K562 (cell line): Measurements from ENCODE around the gene LRRC4. TPM values are rescaled to one million over a fixed set of nuclear protein-coding genes. Genes with fewer than 3 reads are reported as not detected.

ENCODE experiments used
- BHLHE40 ChIP-seq: IDR thresholded peaks from 2 replicates; pipeline ENCODE4 v1.6.1; 2011; ENCODE audit warnings: low read length, improper control_type of control experiment
- EP400 ChIP-seq: fragments of 450-650 bp; IDR thresholded peaks from 2 replicates; pipeline ENCODE4 v1.6.1; 2017; ENCODE audit warnings: antibody characterized with exemption, mild to moderate bottlenecking, moderate library complexity
- KDM4B ChIP-seq, 2 experiments: fragments of 450-650 bp in 1 of 2; sonication (generic) in 1 of 2; IDR thresholded peaks; 2 replicates each; pipeline ENCODE4 v1.6.1; 2016 to 2017; ENCODE audit warnings: borderline replicate concordance in 2 of 2, antibody characterized with exemption in 1 of 2, low read depth in 1 of 2, mild to moderate bottlenecking in 1 of 2
- LARP7 ChIP-seq: fragments of 450-650 bp; IDR thresholded peaks from 2 replicates; pipeline ENCODE4 v1.6.1; 2016
- OTX1 ChIP-seq: fragments of 450-650 bp; formaldehyde crosslinking; IDR thresholded peaks from 2 replicates; pipeline ENCODE4 v1.4.0; 2022; ENCODE audit warnings: mild to moderate bottlenecking
- PTRF ChIP-seq: fragments of 450-650 bp; IDR thresholded peaks from 2 replicates; pipeline ENCODE4 v1.6.1; 2016; ENCODE audit warnings: mild to moderate bottlenecking, missing genetic modification characterization, missing compliant biosample characterization
- PURB ChIP-seq: sonication (generic); formaldehyde crosslinking; IDR thresholded peaks from 2 replicates; pipeline ENCODE4 v1.9.0; 2021; ENCODE audit warnings: low read depth, mild to moderate bottlenecking, missing genetic modification reagents
- RB1 ChIP-seq: fragments of 450-650 bp; IDR thresholded peaks from 2 replicates; pipeline ENCODE4 v1.6.1; 2017; ENCODE audit warnings: low read depth, mild to moderate bottlenecking
- RNF2 ChIP-seq: sonication (generic); IDR thresholded peaks from 2 replicates; pipeline ENCODE4 v1.6.1; 2016
- SMC3 ChIP-seq: conservative IDR thresholded peaks from 2 replicates; pipeline ENCODE4 v1.6.1; 2011; ENCODE audit warnings: low read depth, low read length, improper control_type of control experiment; ENCODE audit not compliant: insufficient read depth
- ZEB2 ChIP-seq: fragments of 450-650 bp; IDR thresholded peaks from 2 replicates; pipeline ENCODE4 v1.6.1; 2016
- ZNF12 ChIP-seq: sonication (generic); formaldehyde crosslinking; IDR thresholded peaks from 2 replicates; pipeline ENCODE4 v1.4.0; 2020; ENCODE audit warnings: mild to moderate bottlenecking, missing genetic modification reagents
- polyA plus RNA-seq, 8 experiments: library from polyadenylated mRNA; depleted of rRNA in 4 of 8; stranded (reverse) in 5 of 8; unstranded in 3 of 8; fragments of >200 nt; fragmentation: Nextera tagmentation in 2 of 8; fragmentation: Illumina TruSeq in 1 of 8; extraction: Ambion mirVana in 2 of 8; extraction: Trizol in 1 of 8; gene quantifications; 2 replicates each; pipeline versions ENCODE4 v1.2.1 to v1.2.3, GENCODE V29; 2011 to 2014; ENCODE audit warnings: inconsistent platforms in 1 of 8, missing spikeins in 1 of 8
- total RNA-seq, 7 experiments: library from RNA; depleted of rRNA in 6 of 7; stranded (reverse); fragments of >200 nt in 6 of 7; fragmentation: Illumina TruSeq in 2 of 7; extraction: Trizol in 2 of 7; gene quantifications; 2 replicates each; pipeline versions ENCODE4 v1.2.1 to v1.2.3, GENCODE V29; 2011 to 2021; ENCODE audit warnings: low replicate concordance in 1 of 7
- TF ChIP-seq, protein P1 (sequence below): sonication (generic); formaldehyde crosslinking; IDR thresholded peaks from 2 replicates; pipeline ENCODE4 v1.8.1; 2023; ENCODE audit warnings: mild to moderate bottlenecking, missing genetic modification reagents
- TF ChIP-seq, protein P2 (sequence below): fragments of 450-650 bp; IDR thresholded peaks from 2 replicates; pipeline ENCODE4 v1.6.1; 2017; ENCODE audit warnings: mild to moderate bottlenecking, moderate library complexity
- TF ChIP-seq, protein P3 (sequence below): sonication (generic); formaldehyde crosslinking; IDR thresholded peaks from 2 replicates; pipeline ENCODE4 v1.8.1; 2023; ENCODE audit warnings: mild to moderate bottlenecking, missing genetic modification reagents, moderate library complexity
- TF ChIP-seq, protein P4 (sequence below), 3 experiments: fragments of 200-800 bp in 1 of 3; fragments of 250-450 bp in 1 of 3; fragments of 450-650 bp in 1 of 3; sonication (Bioruptor Pico) in 1 of 3; sonication (Bioruptor generic) in 1 of 3; formaldehyde crosslinking in 1 of 3; IDR thresholded peaks; 2 replicates each; pipeline versions ENCODE4 v1.6.1 to v1.8.0; 2016 to 2022; ENCODE audit warnings: mild to moderate bottlenecking in 2 of 3, missing genetic modification characterization in 2 of 3, missing compliant biosample characterization in 1 of 3, moderate library complexity in 1 of 3
- TF ChIP-seq, protein P5 (sequence below): fragments of 200-400 bp; formaldehyde crosslinking; IDR thresholded peaks from 2 replicates; pipeline ENCODE4 v1.6.1; 2017; ENCODE audit warnings: mild to moderate bottlenecking, low read depth, low read length, moderate library complexity

LRRC4 gene
- total and polyA plus RNA-seq, 9 of the 15 experiments (the other 6 are each of a cell fraction or from before 2014, with no cell fraction given), result 0.04 to 0.11 TPM; not detected in 7

DNA sequence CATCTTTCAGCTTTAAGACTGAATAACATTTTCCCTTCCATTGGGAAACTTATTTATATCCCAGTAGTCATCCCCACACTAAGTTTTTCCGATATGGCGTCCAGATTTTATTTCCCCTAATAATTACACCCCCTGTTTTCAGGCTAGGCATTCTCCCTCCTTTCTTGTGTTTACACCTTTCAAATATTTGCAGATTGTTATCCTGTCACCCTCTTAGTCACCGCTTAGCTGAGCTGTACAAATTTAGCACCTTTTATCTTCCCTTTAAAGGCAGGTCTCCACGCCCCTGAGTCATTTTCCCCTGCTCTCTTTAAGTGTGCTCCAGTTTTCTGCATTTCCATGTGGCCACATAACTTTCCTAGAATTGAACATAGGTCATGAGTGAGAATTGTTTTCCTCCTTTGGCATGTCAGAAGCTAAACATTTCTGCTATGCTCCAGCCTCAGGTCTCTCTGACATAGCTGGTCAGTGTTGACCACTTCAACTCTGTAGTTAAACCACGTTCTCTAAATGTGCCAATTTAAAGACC lies 47.4 kb downstream of the LRRC4 start (continued):
- TF ChIP-seq, protein P1, sequence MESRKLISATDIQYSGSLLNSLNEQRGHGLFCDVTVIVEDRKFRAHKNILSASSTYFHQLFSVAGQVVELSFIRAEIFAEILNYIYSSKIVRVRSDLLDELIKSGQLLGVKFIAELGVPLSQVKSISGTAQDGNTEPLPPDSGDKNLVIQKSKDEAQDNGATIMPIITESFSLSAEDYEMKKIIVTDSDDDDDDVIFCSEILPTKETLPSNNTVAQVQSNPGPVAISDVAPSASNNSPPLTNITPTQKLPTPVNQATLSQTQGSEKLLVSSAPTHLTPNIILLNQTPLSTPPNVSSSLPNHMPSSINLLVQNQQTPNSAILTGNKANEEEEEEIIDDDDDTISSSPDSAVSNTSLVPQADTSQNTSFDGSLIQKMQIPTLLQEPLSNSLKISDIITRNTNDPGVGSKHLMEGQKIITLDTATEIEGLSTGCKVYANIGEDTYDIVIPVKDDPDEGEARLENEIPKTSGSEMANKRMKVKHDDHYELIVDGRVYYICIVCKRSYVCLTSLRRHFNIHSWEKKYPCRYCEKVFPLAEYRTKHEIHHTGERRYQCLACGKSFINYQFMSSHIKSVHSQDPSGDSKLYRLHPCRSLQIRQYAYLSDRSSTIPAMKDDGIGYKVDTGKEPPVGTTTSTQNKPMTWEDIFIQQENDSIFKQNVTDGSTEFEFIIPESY (CRISPR knock-in tag), result no peak
- no peak for TF ChIP-seq KDM4B (IDR thresholded peaks at IDR 0.05; ENCODE audit: borderline replicate concordance in 2 of 2, low read depth in 1 of 2)
- TF ChIP-seq, protein P2, sequence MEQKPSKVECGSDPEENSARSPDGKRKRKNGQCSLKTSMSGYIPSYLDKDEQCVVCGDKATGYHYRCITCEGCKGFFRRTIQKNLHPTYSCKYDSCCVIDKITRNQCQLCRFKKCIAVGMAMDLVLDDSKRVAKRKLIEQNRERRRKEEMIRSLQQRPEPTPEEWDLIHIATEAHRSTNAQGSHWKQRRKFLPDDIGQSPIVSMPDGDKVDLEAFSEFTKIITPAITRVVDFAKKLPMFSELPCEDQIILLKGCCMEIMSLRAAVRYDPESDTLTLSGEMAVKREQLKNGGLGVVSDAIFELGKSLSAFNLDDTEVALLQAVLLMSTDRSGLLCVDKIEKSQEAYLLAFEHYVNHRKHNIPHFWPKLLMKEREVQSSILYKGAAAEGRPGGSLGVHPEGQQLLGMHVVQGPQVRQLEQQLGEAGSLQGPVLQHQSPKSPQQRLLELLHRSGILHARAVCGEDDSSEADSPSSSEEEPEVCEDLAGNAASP, result no peak
- TF ChIP-seq OTX1, result no peak
- TF ChIP-seq, protein P3, sequence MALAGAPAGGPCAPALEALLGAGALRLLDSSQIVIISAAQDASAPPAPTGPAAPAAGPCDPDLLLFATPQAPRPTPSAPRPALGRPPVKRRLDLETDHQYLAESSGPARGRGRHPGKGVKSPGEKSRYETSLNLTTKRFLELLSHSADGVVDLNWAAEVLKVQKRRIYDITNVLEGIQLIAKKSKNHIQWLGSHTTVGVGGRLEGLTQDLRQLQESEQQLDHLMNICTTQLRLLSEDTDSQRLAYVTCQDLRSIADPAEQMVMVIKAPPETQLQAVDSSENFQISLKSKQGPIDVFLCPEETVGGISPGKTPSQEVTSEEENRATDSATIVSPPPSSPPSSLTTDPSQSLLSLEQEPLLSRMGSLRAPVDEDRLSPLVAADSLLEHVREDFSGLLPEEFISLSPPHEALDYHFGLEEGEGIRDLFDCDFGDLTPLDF (CRISPR knock-in tag), result no peak
- no peak for TF ChIP-seq PURB (CRISPR knock-in tag)
- no peak for TF ChIP-seq RNF2
- no peak for TF ChIP-seq RB1
- no peak for TF ChIP-seq ZNF12 (CRISPR knock-in tag)
- peak; percentile 91 for TF ChIP-seq ZEB2
- TF ChIP-seq, protein P4, sequence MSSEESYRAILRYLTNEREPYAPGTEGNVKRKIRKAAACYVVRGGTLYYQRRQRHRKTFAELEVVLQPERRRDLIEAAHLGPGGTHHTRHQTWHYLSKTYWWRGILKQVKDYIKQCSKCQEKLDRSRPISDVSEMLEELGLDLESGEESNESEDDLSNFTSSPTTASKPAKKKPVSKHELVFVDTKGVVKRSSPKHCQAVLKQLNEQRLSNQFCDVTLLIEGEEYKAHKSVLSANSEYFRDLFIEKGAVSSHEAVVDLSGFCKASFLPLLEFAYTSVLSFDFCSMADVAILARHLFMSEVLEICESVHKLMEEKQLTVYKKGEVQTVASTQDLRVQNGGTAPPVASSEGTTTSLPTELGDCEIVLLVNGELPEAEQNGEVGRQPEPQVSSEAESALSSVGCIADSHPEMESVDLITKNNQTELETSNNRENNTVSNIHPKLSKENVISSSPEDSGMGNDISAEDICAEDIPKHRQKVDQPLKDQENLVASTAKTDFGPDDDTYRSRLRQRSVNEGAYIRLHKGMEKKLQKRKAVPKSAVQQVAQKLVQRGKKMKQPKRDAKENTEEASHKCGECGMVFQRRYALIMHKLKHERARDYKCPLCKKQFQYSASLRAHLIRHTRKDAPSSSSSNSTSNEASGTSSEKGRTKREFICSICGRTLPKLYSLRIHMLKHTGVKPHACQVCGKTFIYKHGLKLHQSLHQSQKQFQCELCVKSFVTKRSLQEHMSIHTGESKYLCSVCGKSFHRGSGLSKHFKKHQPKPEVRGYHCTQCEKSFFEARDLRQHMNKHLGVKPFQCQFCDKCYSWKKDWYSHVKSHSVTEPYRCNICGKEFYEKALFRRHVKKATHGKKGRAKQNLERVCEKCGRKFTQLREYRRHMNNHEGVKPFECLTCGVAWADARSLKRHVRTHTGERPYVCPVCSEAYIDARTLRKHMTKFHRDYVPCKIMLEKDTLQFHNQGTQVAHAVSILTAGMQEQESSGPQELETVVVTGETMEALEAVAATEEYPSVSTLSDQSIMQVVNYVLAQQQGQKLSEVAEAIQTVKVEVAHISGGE (CRISPR knock-in tag; IDR thresholded peaks at IDR 0.05), result no peak
- no peak for TF ChIP-seq PTRF (tag)
- TF ChIP-seq EP400, result no peak
- no peak for TF ChIP-seq SMC3
- TF ChIP-seq, protein P5, sequence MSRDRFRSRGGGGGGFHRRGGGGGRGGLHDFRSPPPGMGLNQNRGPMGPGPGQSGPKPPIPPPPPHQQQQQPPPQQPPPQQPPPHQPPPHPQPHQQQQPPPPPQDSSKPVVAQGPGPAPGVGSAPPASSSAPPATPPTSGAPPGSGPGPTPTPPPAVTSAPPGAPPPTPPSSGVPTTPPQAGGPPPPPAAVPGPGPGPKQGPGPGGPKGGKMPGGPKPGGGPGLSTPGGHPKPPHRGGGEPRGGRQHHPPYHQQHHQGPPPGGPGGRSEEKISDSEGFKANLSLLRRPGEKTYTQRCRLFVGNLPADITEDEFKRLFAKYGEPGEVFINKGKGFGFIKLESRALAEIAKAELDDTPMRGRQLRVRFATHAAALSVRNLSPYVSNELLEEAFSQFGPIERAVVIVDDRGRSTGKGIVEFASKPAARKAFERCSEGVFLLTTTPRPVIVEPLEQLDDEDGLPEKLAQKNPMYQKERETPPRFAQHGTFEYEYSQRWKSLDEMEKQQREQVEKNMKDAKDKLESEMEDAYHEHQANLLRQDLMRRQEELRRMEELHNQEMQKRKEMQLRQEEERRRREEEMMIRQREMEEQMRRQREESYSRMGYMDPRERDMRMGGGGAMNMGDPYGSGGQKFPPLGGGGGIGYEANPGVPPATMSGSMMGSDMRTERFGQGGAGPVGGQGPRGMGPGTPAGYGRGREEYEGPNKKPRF, result no peak
- TF ChIP-seq LARP7, result no peak
- no peak for TF ChIP-seq BHLHE40
